ENCODE results near the gene CATSPER4. TPM values are rescaled to one million over a fixed set of nuclear protein-coding genes. Genes with fewer than 3 reads are reported as not detected.

The CATSPER4 gene
- total RNA-seq: 0.27 to 0.38 TPM (median 0.29 TPM) in 3 replicates

DNA sequence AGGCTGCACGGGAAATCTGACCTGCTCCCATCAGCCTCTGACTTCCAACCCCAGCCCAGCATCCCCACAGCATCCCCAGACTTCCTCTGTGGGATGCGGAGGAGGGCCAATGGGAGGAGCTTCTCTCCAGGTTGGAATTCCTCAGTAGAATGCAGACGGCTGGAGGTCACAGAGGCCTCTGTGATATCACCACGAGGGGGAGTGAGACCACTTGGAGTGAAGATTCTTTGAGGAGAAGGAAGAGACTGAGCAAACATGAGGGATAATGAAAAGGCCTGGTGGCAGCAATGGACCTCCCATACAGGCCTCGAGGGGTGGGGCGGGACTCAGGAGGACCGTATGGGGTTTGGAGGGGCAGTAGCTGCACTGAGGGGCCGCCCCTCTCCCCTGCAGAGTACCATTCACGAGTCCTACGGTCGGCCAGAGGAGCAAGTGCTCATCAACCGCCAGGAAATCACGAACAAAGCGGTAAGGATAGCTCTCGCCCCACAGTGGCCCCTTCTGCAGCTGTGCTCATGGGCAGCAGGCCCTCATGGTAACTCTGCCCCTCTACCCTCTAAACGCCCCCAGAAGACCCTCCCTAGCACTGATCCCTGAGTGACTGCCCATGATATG, at the start of gene CATSPER4:
Gene CATSPER4 (plus strand): TSS at position 230 of the 615 bp plus-strand sequence. CDS start 26 bp downstream, at position 256.
- H3K9me3 Mint-ChIP-seq: no peaks in the 10 kb centered on the region
- H3K27me3 Mint-ChIP-seq (ENCODE audit: low read depth): no peaks in the 10 kb centered on the region
- DNase-seq (ENCODE audit: low spot score in 2 of 2, unreplicated experiment in 2 of 2): no peak
- no peak within 1 kb of the TSS for H3K4me3 Mint-ChIP-seq
- TF ChIP-seq, protein P1, sequence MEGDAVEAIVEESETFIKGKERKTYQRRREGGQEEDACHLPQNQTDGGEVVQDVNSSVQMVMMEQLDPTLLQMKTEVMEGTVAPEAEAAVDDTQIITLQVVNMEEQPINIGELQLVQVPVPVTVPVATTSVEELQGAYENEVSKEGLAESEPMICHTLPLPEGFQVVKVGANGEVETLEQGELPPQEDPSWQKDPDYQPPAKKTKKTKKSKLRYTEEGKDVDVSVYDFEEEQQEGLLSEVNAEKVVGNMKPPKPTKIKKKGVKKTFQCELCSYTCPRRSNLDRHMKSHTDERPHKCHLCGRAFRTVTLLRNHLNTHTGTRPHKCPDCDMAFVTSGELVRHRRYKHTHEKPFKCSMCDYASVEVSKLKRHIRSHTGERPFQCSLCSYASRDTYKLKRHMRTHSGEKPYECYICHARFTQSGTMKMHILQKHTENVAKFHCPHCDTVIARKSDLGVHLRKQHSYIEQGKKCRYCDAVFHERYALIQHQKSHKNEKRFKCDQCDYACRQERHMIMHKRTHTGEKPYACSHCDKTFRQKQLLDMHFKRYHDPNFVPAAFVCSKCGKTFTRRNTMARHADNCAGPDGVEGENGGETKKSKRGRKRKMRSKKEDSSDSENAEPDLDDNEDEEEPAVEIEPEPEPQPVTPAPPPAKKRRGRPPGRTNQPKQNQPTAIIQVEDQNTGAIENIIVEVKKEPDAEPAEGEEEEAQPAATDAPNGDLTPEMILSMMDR (IDR thresholded peaks at IDR 0.05; ENCODE audit: unreplicated experiment): no peak
- H3K36me3 Mint-ChIP-seq: peaks cover 10% of the 10 kb centered on the region
- H3K4me1 Mint-ChIP-seq: peaks cover 13% of the 10 kb centered on the region
- H3K27ac Mint-ChIP-seq: peak within 1 kb of the TSS; percentile 62

- peaks cover 2% of the 10 kb centered on the region for H3K4me1 Mint-ChIP-seq
- no peak overlapping the region for H3K27ac Mint-ChIP-seq
- no peak for DNase-seq (ENCODE audit: low spot score in 2 of 2, unreplicated experiment in 2 of 2)
- no peak overlapping the region for H3K4me3 Mint-ChIP-seq
- H3K27me3 Mint-ChIP-seq (ENCODE audit: low read depth): peaks cover 5% of the 10 kb centered on the region
- H3K36me3 Mint-ChIP-seq: no peaks in the 10 kb centered on the region
- TF ChIP-seq, protein P1 (IDR thresholded peaks at IDR 0.05; ENCODE audit: unreplicated experiment): no peak
- H3K9me3 Mint-ChIP-seq: no peaks in the 10 kb centered on the region
Observed at GRCh38 chr1:26142159-26142558, 48.2 kb upstream of the CATSPER4 start.

- H3K27ac Mint-ChIP-seq: no peak overlapping the region
- H3K9me3 Mint-ChIP-seq: no peaks in the 10 kb centered on the region
- peaks cover 2% of the 10 kb centered on the region for H3K4me1 Mint-ChIP-seq
- no peaks in the 10 kb centered on the region for H3K36me3 Mint-ChIP-seq
- H3K27me3 Mint-ChIP-seq (ENCODE audit: low read depth): peaks cover 6% of the 10 kb centered on the region
- DNase-seq (ENCODE audit: low spot score in 2 of 2, unreplicated experiment in 2 of 2): peak; percentile 54 to 81
- TF ChIP-seq, protein P1 (IDR thresholded peaks at IDR 0.05; ENCODE audit: unreplicated experiment): peak; percentile 80
- H3K4me3 Mint-ChIP-seq: no peak overlapping the region
Observed at GRCh38 chr1:26145041-26145959, 45.1 kb upstream of the CATSPER4 start.

GRCh38 chr1:26145960-26146294, 44.5 kb upstream of the CATSPER4 start:
- DNase-seq (ENCODE audit: low spot score in 2 of 2, unreplicated experiment in 2 of 2): peak in 1 of 2 experiments; percentile 26
- Mint-ChIP-seq H3K9me3 (no peaks in the 10 kb centered on the region), H3K27ac (no peak overlapping the region), H3K4me1 (peaks cover 2% of the 10 kb centered on the region), H3K27me3 (ENCODE audit: low read depth) (peaks cover 6% of the 10 kb centered on the region), H3K4me3 (no peak overlapping the region), H3K36me3 (no peaks in the 10 kb centered on the region)
- TF ChIP-seq, protein P1 (IDR thresholded peaks at IDR 0.05; ENCODE audit: unreplicated experiment): no peak

DNA sequence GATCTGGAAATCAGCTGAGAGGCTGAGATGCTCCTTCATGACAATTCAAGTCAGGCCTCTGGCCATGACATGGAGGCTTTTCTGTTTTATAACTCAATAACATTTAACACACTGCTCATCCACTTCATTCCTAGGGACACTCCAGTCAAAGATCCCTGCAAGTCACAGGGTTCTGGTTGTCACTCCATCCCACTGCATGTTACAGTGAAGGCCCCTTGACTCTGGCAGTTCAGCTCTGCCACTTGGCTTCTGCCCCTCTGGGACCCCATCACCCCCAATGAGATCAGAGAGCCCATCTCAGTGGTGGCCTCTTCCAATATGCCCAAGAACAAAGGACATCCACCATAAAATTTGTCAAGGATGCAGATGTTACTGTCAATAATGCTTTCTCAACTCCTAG, 41.5 kb upstream of the CATSPER4 start:
- Mint-ChIP-seq H3K27me3 (ENCODE audit: low read depth) (peaks cover 6% of the 10 kb centered on the region), H3K4me3 (no peak overlapping the region), H3K9me3 (no peaks in the 10 kb centered on the region), H3K4me1 (peaks cover 2% of the 10 kb centered on the region), H3K27ac (no peak overlapping the region), H3K36me3 (no peaks in the 10 kb centered on the region)
- peak in 1 of 2 experiments; percentile 16 for DNase-seq (ENCODE audit: low spot score in 2 of 2, unreplicated experiment in 2 of 2)
- TF ChIP-seq, protein P1 (IDR thresholded peaks at IDR 0.05; ENCODE audit: unreplicated experiment): no peak

Measured in mesothelial cell of epicardium (in vitro differentiated cells).